ENCODE results near the gene AKAP11. TPM values are rescaled to one million over a fixed set of nuclear protein-coding genes. Genes with fewer than 3 reads are reported as not detected.

Gene AKAP11
- total RNA-seq, 4 donors from 2014 or later, result 15.0 to 34.6 (median 26.5) TPM

DNA sequence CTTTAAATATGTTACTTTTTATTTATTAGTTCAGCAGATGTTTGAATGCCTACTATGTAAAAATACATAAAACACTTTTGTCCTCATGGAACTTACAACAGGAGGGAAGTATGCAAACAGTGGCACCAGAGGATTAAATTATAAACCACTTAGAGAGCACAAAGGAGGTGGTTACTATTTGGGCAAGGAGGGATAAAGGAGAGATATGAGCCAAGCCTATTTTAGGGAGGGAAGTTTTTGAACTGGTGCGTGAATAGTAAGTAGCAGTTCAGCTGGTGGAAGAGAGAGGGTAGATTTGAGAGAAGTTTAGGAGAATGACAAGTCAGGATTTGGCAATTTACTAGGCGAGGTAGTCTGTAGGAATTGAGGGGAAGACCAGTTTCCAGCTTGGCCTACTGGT is 8.6 kb downstream of the AKAP11 start:
- WGBS, 2 donors (ENCODE audit: low coverage in 1 of 2), result 59 to 60% methylated on average over 2 of the region's 2 CpGs
- DNase-seq, result no peak
- H3K36me3 ChIP-seq, result no peaks in the 10 kb centered on the region
- no peaks in the 10 kb centered on the region for H3K27me3 ChIP-seq
- in situ Hi-C loops (cut with MboI; ENCODE audit: low pct_ligation_motif_present in 1 of 4, low pct_unique_long_range_greater_than_20kb in 1 of 4, low sequenced_read_pairs in 3 of 4) (no loop called here), intact Hi-C loops (cut with DNase I; ENCODE audit: low total_unique reads) (no loop called here)
- no peak for TF ChIP-seq POLR2AphosphoS5 (IDR thresholded peaks at IDR 0.05)
- no peak for TF ChIP-seq EP300 (IDR thresholded peaks at IDR 0.05; ENCODE audit: low read depth)
- TF ChIP-seq POLR2A (IDR thresholded peaks at IDR 0.05), result no peak
- TF ChIP-seq, protein P1, sequence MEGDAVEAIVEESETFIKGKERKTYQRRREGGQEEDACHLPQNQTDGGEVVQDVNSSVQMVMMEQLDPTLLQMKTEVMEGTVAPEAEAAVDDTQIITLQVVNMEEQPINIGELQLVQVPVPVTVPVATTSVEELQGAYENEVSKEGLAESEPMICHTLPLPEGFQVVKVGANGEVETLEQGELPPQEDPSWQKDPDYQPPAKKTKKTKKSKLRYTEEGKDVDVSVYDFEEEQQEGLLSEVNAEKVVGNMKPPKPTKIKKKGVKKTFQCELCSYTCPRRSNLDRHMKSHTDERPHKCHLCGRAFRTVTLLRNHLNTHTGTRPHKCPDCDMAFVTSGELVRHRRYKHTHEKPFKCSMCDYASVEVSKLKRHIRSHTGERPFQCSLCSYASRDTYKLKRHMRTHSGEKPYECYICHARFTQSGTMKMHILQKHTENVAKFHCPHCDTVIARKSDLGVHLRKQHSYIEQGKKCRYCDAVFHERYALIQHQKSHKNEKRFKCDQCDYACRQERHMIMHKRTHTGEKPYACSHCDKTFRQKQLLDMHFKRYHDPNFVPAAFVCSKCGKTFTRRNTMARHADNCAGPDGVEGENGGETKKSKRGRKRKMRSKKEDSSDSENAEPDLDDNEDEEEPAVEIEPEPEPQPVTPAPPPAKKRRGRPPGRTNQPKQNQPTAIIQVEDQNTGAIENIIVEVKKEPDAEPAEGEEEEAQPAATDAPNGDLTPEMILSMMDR (IDR thresholded peaks at IDR 0.05), result no peak
- H3K4me3 ChIP-seq, result no peak overlapping the region
- no peaks in the 10 kb centered on the region for H3K9me3 ChIP-seq
- H3K4me1 ChIP-seq, result peaks cover 4 to 54% (median 33%) of the 10 kb centered on the region in 4 donors
- peak overlapping the region in 3 of 4 donors; percentile 38 to 53 (median 42) for H3K27ac ChIP-seq

DNA sequence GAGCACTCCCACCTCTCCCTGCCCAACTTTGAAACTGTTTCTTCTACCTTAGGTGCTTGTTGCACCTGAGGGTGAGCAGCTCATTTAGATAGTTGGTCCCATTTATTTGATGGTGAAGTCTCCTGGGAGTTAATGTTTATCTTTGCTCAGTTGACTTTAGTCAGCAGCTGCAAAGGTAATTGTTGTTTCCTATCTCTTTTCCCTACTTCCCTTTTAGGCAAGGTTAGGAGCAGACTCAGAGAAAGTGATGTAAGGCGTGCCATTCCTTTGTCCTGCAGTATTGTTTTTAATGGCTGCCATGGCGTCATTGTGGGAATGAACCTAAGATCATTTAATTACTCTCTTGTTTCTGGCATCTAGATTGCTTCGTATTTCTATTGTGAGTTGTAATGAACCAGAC is 11.6 kb downstream of the AKAP11 start:
- peak; percentile 13 for DNase-seq
- Histone ChIP-seq H3K27ac (peak overlapping the region in 3 of 4 donors; percentile 31 to 59 (median 58)), H3K4me1 (peaks cover 4 to 51% (median 33%) of the 10 kb centered on the region in 4 donors), H3K36me3 (peaks cover 0 to 19% (median 3%) of the 10 kb centered on the region in 4 donors), H3K4me3 (no peak overlapping the region), H3K9me3 (no peaks in the 10 kb centered on the region), H3K27me3 (no peaks in the 10 kb centered on the region)
- TF ChIP-seq EP300 (IDR thresholded peaks at IDR 0.05; ENCODE audit: low read depth) (no peak), POLR2AphosphoS5 (IDR thresholded peaks at IDR 0.05) (no peak), POLR2A (IDR thresholded peaks at IDR 0.05) (no peak)
- TF ChIP-seq, protein P1 (IDR thresholded peaks at IDR 0.05), result no peak
- in situ Hi-C loops (cut with MboI; ENCODE audit: low pct_ligation_motif_present in 1 of 4, low pct_unique_long_range_greater_than_20kb in 1 of 4, low sequenced_read_pairs in 3 of 4), result no loop called here
- intact Hi-C loops (cut with DNase I; ENCODE audit: low total_unique reads), result no loop called here
- WGBS, 2 donors (ENCODE audit: low coverage in 1 of 2), result 45 to 63% methylated on average over 3 of the region's 3 CpGs

DNA sequence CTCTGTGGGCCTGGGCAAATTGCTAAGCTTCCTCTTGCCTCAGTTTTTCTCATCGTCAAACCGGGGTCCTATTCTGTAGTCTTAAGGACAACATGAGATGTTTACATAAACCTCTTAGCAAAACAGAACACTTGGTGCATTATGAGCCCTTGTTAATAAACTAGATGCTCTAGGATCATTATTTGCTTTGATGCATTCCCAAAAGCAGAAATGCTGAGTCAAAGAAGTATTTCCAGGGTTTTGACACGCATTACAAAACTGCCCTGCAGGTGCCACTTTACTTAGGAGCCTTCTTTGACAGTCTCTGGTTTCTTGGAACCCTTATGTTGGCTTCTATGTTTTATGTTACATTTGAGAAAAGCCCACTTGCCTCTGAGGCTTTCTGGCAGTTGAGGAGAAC is 12.1 kb downstream of the AKAP11 start:
- Histone ChIP-seq H3K4me1 (peaks cover 4 to 51% (median 32%) of the 10 kb centered on the region in 4 donors), H3K9me3 (no peaks in the 10 kb centered on the region), H3K27me3 (no peaks in the 10 kb centered on the region), H3K4me3 (no peak overlapping the region), H3K27ac (peak overlapping the region; percentile 6 to 59 (median 44)), H3K36me3 (peaks cover 0 to 23% (median 3%) of the 10 kb centered on the region in 4 donors)
- intact Hi-C loops (cut with DNase I; ENCODE audit: low total_unique reads) (no loop called here), in situ Hi-C loops (cut with MboI; ENCODE audit: low pct_ligation_motif_present in 1 of 4, low pct_unique_long_range_greater_than_20kb in 1 of 4, low sequenced_read_pairs in 3 of 4) (no loop called here)
- TF ChIP-seq POLR2A (IDR thresholded peaks at IDR 0.05), result no peak
- TF ChIP-seq, protein P1 (IDR thresholded peaks at IDR 0.05), result no peak
- no peak for TF ChIP-seq POLR2AphosphoS5 (IDR thresholded peaks at IDR 0.05)
- TF ChIP-seq EP300 (IDR thresholded peaks at IDR 0.05; ENCODE audit: low read depth), result no peak
- DNase-seq, result no peak
- WGBS, 2 donors (ENCODE audit: low coverage in 1 of 2), result 73 to 78% methylated on average over 1 to 3 of the region's 3 CpGs

DNA sequence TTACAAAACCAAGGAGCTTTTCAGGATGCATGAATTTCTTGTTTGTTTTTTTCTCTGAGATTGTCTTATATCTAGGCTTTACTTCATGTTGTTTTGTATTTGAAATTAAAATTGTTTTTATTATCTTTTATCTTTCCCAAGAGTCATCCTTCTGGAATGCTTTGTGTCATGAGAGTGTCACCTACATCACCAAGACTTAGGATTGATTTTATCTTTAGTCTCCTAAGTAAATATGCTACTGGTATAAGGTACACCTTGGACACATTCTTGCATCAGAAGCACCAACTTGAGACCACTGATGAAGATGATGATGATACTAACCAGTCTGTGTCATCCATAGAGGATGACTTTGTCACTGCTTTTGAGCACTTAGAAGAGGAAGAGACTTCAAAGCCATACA is 26.4 kb downstream of the AKAP11 start:
- Histone ChIP-seq H3K4me1 (no peaks in the 10 kb centered on the region), H3K4me3 (no peak overlapping the region), H3K27me3 (no peaks in the 10 kb centered on the region), H3K27ac (no peak overlapping the region), H3K9me3 (no peaks in the 10 kb centered on the region), H3K36me3 (peaks cover 0 to 67% (median 13%) of the 10 kb centered on the region in 4 donors)
- no peak for DNase-seq
- intact Hi-C loops (cut with DNase I; ENCODE audit: low total_unique reads) (loop anchor here (5.0 kb wide), 1 partner anchor 1081 kb away; no protein-coding TSS in a partner anchor), in situ Hi-C loops (cut with MboI; ENCODE audit: low pct_ligation_motif_present in 1 of 4, low pct_unique_long_range_greater_than_20kb in 1 of 4, low sequenced_read_pairs in 3 of 4) (no loop called here)
- TF ChIP-seq POLR2A (IDR thresholded peaks at IDR 0.05), result no peak
- TF ChIP-seq, protein P1 (IDR thresholded peaks at IDR 0.05), result no peak
- TF ChIP-seq POLR2AphosphoS5 (IDR thresholded peaks at IDR 0.05), result no peak
- no peak for TF ChIP-seq EP300 (IDR thresholded peaks at IDR 0.05; ENCODE audit: low read depth)

Data from transverse colon (tissue), 4 donors.